ENCODE results near the gene MANEA. TPM values are rescaled to one million over a fixed set of nuclear protein-coding genes. Genes with fewer than 3 reads are reported as not detected.

Gene MANEA
- 8.9 and 13.3 TPM in 2 replicates for polyA plus RNA-seq (2011; rRNA removed)
- polyA plus RNA-seq (2012; cell fraction: cytosol; rRNA removed): 1.2 and 1.5 TPM in 2 replicates
- polyA plus RNA-seq (2012; cell fraction: nucleus; rRNA removed): 0.61 and 0.91 TPM in 2 replicates
- polyA plus RNA-seq (2017; fragmentation: RNase III; extraction: RNeasy Plus Mini Kit Qiagen cat#74134 plus additional on column Dnase treatment): 3.8 to 4.6 TPM (median 4.0 TPM) in 3 replicates
- 2.9 and 3.3 TPM in 2 replicates for polyA minus RNA-seq (2011; rRNA and poly(A)+ RNA removed)

GRCh38 chr6:95577304-95578105, at the start of gene MANEA:
Gene MANEA, plus strand, starts transcription at chr6:95577535. Its CDS starts 8,905 bp downstream, at chr6:95586440.
- H3K4me3 ChIP-seq: peak within 1 kb of the TSS; percentile 96
- POLR2A ChIA-PET: interaction anchor here (2.1 kb wide), 1 partner anchor 9 kb away, joined by 5 read pairs; no protein-coding TSS in a partner anchor
- TF ChIP-seq NPAS2 (CRISPR knock-in tag; IDR thresholded peaks at IDR 0.05; ENCODE audit: borderline replicate concordance) (no peak), MAX (IDR thresholded peaks at IDR 0.05) (peak; percentile 70), JUN (IDR thresholded peaks at IDR 0.05) (0 out of 5 replicates have a peak, but pooled peaks of 1 of the 2 experiments have one; percentile 19), FOSL2 (IDR thresholded peaks at IDR 0.05) (no peak), FOSL2 (CRISPR knock-in tag; IDR thresholded peaks at IDR 0.05) (no peak), USF2 (IDR thresholded peaks at IDR 0.05) (no peak), RCOR1 (IDR thresholded peaks at IDR 0.05; ENCODE audit: low read depth, low read length) (no peak), JUNB (IDR thresholded peaks at IDR 0.05) (no peak), RNF2 (IDR thresholded peaks at IDR 0.05; ENCODE audit: borderline replicate concordance, low read depth) (no peak), EP300 (IDR thresholded peaks at IDR 0.05) (no peak), CEBPB (IDR thresholded peaks at IDR 0.05) (no peak), BCL3 (IDR thresholded peaks at IDR 0.05) (peak; percentile 44; the same call in 1 of the 3 replicates), TP53 (CRISPR knock-in tag; IDR thresholded peaks at IDR 0.05) (no peak), PHF8 (IDR thresholded peaks at IDR 0.05; ENCODE audit: borderline replicate concordance, low read depth) (peak; percentile 36; the same call in 1 of the 2 replicates), REST (IDR thresholded peaks at IDR 0.05) (no peak), CTCF (IDR thresholded peaks at IDR 0.05) (no peak), KDM1A (IDR thresholded peaks at IDR 0.05; ENCODE audit: low read depth) (no peak), POLR2AphosphoS2 (conservative IDR thresholded peaks at IDR 0.05; ENCODE audit: low read length) (no peak), HOXB5 (CRISPR knock-in tag; IDR thresholded peaks at IDR 0.05) (no peak), EHF (CRISPR knock-in tag; IDR thresholded peaks at IDR 0.05) (no peak), E2F6 (IDR thresholded peaks at IDR 0.05; ENCODE audit: borderline replicate concordance, low read depth) (peak; percentile 33; the same call in 1 of the 2 replicates), CHD2 (IDR thresholded peaks at IDR 0.05; ENCODE audit: low read length, partially characterized antibody) (no peak), ZFP36 (IDR thresholded peaks at IDR 0.05; ENCODE audit: borderline replicate concordance, partially characterized antibody) (no peak), EHMT2 (IDR thresholded peaks at IDR 0.05; ENCODE audit: low read depth) (no peak), KDM5A (IDR thresholded peaks at IDR 0.05) (no peak), POLR2A (IDR thresholded peaks at IDR 0.05; ENCODE audit: low read length) (peak; percentile 21), RARB (CRISPR knock-in tag; IDR thresholded peaks at IDR 0.05) (no peak), RFX5 (IDR thresholded peaks at IDR 0.05) (no peak), HOXB13 (CRISPR knock-in tag; IDR thresholded peaks at IDR 0.05; ENCODE audit: low read depth) (no peak), ZNF302 (CRISPR knock-in tag; IDR thresholded peaks at IDR 0.05) (no peak), NR3C1 (IDR thresholded peaks at IDR 0.05) (no peak)
- no peaks in the 10 kb centered on the region for H3K9me3 ChIP-seq
- peak within 1 kb of the TSS; percentile 91 to 92 for H3K27ac ChIP-seq
- peaks cover 12% of the 10 kb centered on the region; the same call in 2 of the 3 replicates for H3K4me1 ChIP-seq
- 4% methylated on average over 17 of the region's 70 CpGs for WGBS (ENCODE audit: missing lambda C conversion rate)
- FAIRE-seq (no peak), ATAC-seq (peak; percentile 96), DNase-seq (ENCODE audit: low read depth in 1 of 2, low spot score in 1 of 2) (peak; percentile 38 to 79)
- CTCF ChIA-PET: no interaction called here
- peak within 1 kb of the TSS; percentile 92 for H3K4me2 ChIP-seq
